Fibroblast of gingiva (primary cell): ENCODE results near the gene ADORA2A.
A peak's percentile ranks its signal among the peaks of the same experiment; 100 is the strongest.

Source experiments
- DNase-seq: peaks from one replicate; pipeline ENCODE4 v3.0.0-alpha.2; 2011; ENCODE audit warnings: low read depth

Gene ADORA2A

DNA sequence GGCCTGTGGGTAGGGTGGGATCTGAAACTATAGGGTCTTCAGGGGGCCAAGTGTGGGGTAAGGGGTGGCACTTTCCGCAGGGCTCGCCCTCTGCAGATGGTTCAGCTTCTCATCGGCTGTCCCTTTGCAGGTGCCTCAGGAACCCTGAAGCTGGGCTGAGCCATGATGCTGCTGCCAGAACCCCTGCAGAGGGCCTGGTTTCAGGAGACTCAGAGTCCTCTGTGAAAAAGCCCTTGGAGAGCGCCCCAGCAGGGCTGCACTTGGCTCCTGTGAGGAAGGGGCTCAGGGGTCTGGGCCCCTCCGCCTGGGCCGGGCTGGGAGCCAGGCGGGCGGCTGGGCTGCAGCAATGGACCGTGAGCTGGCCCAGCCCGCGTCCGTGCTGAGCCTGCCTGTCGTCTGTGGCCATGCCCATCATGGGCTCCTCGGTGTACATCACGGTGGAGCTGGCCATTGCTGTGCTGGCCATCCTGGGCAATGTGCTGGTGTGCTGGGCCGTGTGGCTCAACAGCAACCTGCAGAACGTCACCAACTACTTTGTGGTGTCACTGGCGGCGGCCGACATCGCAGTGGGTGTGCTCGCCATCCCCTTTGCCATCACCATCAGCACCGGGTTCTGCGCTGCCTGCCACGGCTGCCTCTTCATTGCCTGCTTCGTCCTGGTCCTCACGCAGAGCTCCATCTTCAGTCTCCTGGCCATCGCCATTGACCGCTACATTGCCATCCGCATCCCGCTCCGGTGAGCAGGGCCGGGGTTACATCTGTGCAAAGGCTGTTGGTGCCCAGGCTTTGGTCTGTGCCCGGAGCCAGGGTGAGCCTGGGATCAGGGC, 5.8 kb downstream of the ADORA2A start:
- DNase-seq: no peak

DNA sequence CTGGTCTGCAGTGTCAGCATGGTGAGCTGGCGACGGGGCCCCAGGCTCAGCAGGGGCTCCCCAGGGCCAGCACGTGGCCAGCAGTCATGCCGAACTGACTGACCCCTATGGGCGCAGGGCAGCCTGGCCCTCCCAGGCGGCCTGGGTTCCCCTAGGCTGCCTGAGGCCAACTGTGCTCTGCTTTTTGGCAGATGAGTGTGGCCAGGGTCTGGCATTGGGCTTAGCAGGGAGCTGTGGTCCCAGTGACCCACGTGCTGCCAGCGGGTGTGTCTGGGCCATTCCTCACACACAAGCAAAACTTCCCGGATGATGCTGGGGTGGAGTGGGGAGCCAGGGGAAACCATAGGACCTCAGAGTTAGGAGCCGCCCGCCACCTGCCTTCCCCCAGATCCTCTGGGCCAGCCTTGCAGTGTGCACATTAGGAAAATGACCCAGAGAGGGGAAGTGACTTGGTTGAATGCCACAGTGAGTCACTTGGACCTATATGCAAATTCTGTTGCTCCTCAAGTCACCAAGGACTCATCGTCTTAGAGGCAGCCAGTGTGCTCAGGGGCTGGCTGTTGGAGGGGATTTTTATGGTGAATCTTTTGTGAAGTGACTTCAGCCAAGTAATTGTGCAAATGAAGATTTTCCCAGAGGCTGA, 6.5 kb downstream of the ADORA2A start:
- peak; percentile 20 for DNase-seq

DNA sequence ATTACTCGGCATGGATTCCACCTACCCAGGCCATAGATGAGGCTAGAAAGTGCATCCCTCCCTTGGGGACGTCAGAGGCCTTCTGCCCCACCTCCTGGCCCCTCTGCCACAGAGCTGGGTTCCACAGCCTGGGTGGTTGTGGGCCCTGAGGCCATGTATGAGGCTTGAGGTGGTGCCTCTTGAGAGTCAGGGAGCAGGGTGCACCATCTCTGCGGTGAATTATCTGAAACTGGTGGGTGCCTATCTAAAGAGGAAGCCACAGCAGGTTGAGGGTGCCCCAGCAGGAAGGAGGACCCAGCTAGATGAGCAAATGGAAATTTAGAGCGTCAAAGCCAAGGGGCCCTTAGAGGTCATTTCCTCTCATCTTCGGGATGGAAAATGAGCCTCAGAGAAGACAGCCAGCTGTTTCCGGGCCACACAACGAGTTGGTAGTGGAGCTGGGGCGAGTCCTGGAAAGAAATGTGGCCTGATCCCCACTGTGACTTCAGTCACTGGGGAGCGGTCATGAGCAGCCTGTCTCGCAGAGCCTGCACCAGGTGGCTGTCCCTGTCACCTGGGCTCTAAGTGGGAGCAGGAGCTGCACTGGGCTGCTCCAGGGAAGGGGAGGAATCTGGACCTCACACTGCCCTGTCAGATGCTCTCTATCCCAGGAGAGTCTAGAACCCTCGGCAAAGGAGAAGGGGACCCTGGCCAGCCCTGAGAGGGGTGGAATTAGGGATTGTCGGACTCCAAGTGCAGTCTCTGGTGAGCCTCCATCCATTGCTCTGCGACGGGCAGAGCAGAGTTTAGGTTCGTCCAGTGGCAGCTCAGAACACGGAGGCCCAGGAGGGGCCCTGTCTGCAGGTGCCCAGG, 7.3 kb downstream of the ADORA2A start:
- no peak for DNase-seq

DNA sequence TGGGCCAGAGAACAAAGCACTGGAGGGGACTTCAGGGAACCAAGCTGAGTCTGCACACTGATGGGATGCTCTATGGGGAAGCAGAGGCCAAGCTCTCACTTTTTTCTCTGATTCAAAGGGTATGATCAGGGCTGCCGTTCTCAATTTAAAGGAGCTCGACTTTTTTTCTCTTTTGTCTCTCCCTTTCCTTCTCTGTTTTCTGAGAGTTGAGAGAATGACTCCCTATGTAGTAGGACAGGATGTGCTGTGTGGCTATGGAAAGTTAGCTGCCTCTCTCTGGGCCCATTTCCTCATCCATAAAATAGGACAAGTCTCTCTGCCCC, 7.9 kb downstream of the ADORA2A start:
- no peak for DNase-seq

DNA sequence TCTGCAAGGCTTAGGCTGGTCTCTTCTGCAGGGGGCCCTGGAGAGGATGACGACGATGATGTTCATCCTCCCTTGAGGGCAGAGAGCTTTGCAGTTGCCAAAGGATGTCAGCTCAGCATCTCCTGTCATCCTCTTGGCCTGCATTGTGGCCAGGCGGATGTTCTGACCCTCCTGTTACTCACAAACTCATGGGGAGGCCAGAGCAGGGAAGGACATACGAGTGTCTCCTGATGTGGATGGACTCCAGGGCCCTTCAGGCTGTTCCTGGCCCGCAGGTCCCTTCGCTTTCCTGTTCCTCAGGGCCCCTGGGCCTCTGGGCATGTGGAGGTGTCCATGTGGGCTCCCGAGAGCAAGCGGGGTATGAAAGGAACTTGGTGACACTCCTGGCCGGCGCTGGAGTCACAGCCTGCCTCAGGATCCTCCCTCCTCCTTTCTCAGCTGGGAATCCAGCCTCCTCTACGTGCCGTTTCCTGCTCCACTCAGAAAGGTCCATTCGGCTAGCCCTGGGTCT, 8.5 kb downstream of the ADORA2A start:
- DNase-seq: no peak

DNA sequence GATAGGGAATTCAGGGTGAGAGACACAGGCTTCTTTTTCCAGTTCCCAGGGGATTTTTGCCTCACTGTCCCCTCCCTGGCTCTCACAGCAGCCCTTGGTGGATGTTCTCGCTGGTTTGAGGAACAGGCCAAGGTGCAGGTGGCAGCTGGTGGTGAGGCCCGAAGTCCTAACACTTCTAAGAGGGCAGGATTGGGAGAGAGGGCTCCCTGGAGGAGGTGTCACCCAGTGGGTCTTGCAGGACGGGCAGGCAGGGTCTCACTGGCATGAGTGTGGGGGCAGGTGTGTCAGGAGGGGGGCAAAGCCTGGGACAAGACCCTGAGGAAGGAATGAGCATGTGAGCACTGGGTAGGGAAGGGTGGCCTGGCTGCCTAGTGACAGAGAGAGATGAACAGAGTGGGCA, 9.2 kb downstream of the ADORA2A start:
- no peak for DNase-seq

DNA sequence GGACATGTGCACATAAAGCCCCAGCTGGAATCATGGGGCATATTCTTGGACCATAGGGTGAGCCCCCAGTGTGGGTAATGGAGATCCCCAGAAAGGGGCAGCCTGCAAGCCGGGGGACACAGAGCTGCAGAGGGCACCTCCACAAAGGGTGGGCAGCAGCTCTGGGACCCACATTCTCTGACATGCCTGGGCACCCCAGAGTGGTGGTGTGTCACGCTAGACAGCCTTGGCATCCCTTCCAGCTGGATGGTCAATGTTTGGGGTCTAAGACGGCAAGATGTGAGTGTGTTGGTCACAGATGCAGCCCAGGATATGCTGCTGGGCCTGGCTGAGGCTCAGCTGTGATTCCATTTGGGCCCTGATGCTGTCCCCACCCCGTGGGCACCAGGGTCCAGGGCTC, 9.7 kb downstream of the ADORA2A start:
- no peak for DNase-seq

DNA sequence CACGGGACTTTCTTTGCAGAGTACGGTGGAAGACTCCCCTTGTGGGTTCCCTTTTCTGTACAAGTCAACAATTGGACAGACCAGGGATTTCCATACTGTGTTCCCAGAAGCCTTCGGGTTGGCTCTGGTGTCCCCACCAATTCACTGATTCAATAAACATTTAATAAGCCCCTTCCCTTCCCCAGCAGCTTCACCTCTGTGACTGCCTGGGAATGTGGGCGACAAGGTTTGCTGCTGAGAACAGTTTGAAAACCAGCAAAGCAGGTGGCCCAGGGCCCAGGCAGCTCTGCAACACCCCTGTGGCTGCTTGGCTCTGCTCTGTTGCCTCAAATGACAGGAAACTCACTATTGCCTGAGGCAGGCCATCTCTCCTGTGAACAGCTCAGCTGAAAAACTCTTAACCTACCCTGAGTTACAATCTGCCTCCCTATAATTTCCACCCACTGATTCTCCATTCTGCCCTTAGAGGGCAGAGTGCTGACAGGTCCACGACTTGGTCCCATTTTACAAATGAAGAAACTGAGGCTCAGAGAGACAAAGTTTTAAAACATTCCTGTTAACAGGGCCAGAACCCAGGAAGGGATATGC, 10.4 kb downstream of the ADORA2A start:
- DNase-seq: no peak

DNA sequence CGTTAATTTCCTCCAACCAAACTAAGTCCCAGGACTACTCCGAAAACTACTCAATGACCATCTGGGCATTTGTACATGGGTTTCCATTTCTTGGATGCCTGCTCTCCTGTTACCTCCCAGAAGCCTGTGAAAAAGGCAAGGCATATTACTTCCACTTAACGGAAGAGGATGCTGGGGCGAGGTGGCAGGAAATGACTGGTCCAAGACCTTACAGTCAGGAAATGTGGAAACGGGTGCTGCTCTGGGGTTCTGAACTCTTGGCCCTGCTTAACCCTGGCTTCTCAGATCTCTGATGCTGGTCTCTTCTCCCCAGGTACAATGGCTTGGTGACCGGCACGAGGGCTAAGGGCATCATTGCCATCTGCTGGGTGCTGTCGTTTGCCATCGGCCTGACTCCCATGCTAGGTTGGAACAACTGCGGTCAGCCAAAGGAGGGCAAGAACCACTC, 12.9 kb downstream of the ADORA2A start:
- DNase-seq: no peak

DNA sequence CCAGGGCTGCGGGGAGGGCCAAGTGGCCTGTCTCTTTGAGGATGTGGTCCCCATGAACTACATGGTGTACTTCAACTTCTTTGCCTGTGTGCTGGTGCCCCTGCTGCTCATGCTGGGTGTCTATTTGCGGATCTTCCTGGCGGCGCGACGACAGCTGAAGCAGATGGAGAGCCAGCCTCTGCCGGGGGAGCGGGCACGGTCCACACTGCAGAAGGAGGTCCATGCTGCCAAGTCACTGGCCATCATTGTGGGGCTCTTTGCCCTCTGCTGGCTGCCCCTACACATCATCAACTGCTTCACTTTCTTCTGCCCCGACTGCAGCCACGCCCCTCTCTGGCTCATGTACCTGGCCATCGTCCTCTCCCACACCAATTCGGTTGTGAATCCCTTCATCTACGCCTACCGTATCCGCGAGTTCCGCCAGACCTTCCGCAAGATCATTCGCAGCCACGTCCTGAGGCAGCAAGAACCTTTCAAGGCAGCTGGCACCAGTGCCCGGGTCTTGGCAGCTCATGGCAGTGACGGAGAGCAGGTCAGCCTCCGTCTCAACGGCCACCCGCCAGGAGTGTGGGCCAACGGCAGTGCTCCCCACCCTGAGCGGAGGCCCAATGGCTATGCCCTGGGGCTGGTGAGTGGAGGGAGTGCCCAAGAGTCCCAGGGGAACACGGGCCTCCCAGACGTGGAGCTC, 13.5 kb downstream of the ADORA2A start:
- no peak for DNase-seq

DNA sequence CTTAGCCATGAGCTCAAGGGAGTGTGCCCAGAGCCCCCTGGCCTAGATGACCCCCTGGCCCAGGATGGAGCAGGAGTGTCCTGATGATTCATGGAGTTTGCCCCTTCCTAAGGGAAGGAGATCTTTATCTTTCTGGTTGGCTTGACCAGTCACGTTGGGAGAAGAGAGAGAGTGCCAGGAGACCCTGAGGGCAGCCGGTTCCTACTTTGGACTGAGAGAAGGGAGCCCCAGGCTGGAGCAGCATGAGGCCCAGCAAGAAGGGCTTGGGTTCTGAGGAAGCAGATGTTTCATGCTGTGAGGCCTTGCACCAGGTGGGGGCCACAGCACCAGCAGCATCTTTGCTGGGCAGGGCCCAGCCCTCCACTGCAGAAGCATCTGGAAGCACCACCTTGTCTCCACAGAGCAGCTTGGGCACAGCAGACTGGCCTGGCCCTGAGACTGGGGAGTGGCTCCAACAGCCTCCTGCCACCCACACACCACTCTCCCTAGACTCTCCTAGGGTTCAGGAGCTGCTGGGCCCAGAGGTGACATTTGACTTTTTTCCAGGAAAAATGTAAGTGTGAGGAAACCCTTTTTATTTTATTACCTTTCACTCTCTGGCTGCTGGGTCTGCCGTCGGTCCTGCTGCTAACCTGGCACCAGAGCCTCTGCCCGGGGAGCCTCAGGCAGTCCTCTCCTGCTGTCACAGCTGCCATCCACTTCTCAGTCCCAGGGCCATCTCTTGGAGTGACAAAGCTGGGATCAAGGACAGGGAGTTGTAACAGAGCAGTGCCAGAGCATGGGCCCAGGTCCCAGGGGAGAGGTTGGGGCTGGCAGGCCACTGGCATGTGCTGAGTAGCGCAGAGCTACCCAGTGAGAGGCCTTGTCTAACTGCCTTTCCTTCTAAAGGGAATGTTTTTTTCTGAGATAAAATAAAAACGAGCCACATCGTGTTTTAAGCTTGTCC, 14.3 kb downstream of the ADORA2A start:
- no peak for DNase-seq

DNA sequence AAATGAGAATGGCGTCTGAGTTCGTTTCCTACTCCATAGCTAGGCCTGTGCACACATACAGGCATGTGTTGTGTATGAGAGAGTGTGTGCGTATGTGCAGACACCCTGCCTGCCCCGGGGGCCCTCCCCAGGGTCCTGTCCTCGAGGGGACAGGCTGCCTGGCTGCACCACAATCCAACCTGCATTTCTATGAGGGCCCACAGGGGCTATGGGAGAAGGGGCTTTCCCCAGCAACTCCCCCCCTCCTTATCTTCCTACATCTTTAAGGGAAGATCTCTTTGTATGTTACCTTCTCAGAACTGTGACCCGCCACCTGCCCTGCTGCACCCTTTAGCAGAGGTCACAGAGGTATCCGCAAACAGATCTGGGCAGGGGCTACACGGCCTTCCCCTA, 14.9 kb downstream of the ADORA2A start:
- no peak for DNase-seq

DNA sequence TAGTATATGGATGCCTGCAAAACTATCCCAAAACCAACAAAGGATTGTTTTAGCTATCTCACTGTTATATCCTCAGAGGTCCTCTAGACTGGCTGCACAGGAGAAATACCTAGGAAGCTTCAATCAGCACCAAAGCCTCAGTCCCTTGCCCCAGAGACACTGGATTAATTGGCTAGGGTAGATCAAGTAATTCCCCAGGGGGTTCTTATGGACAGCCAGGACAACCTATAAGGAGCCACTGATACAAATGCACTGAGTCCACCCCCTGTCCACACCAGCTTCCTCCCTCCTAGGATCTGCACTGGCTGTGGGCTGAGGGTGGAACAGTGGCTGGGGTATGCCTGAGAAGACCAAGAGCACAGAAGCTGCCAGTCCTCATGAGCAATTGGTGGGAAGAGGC, 16.3 kb downstream of the ADORA2A start:
- no peak for DNase-seq

DNA sequence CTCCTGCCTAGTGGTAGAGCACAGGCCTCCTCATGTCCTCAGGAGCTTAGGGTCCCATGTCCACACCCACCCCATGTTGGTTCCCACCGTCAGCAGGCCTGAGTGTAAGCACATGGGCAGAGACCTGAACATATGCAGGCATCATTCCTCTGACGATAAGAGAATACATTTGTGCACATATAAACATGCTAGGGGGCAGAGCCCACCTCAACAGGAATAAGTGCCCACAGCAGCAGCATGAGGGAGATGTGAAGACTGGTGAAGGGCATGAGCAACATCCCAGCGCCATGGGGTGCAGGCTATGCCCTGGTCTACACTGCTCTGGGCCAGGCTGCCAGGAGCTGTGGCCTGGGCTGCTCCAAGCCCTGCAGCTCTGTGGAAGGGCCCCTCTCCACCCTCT, 16.9 kb downstream of the ADORA2A start:
- no peak for DNase-seq

DNA sequence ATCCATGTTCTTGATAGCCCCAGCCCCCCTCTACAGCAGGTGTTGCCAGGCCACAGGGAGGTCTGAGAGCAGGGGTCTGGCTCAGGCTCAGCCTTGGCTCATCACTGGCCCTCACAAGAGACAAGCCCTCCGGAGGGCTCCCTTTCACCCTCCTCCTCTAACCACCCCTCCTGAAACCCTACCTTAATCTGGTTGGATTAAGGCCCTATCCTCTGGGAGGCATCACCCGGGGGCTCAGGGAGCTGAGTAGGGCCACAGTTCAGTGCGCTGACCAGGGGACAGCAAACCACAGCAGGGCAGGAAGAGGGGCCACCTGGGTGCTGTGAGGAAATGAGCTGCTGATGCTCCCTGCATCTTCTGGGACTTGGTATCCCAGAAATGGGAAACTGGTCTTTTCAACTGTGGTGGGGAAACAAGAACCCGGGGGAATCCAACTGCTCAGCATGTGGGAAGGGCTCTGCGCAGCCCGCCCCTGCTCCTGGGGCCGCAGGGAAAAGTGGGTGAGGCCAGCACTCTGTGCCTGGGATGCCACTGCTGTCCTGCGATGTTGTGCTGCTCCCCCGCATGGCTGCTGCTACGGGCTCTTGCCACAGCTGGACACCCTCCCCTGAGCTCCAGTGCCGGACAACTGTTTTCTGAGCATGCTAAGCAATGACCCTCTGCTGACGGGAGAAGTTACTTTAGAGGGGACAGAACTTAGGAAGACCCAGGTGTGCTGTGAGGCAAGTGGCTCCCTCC, 17.5 kb downstream of the ADORA2A start:
- DNase-seq: no peak

DNA sequence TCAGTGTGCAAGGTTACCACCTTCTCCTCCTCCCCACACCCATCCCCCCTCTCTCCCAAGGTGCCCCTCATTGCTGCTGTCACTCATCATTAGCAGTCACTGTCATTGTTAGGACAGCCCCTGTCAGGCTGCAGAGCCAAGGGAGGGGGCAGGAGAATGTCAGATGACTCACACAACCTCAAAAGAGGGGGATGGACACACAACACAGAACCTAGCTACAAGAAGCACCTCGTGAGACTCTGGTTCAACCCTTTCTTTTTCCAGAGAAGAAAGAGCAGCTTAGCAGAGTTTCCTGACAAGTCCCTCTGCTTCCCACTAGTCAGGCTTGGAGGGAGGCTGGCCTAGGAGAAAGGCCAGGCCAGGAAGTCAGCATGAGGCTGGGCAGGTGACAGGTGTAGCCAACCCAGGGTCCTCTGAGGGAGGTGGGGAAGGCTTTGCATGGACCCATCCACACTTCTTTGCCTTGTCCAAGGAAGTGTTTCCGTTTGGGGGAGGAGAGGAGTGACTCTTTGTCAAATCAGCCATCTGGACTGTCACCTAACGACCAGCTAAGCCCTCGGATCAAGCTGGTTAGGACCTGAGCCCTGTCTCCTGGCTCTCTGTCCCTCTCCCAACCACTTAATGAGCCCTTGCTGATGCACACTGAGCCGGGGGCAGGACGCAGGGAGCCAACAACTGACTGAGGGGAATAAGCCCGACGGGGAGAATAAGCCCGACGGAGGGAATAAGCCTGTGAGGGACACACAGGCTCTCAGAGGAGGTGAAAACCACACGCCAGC, 18.3 kb downstream of the ADORA2A start:
- DNase-seq: no peak

DNA sequence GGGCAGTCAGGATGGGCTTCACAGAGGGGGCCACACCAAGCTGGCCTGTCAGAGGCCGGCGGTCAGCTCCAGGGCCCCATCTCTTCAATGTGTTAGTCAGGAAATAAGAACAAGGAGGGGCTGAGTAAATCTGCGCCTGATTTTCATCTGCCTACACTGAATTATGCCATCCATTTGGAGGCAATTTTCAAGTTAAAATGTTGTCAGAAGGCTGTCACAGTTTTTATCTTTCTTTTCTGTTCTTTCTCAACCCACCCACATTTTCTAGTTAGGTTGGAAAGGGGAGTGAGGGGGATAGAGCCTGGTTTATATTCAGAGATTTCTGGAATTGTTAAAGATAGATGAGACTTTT, 18.8 kb downstream of the ADORA2A start:
- no peak for DNase-seq

DNA sequence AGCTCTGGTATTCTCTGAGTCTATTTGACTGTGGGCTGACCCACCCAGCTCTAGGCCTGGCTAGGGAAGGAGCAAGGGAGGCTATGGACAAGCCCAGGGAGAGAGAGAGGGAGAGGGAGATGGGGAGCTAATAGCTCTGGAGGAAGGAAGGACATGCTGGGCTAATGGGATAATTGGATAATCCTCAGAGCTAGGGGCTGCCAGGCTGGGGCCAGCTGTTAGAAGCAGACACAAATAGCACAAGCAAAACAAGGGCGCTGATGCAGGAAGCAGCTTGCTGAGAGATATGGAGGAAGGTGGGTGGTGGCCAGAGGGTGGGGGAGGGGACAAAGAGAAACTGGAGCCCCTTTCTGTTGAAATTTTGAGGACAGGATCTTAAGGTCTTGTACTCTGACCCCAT, 23.2 kb downstream of the ADORA2A start:
- no peak for DNase-seq

DNA sequence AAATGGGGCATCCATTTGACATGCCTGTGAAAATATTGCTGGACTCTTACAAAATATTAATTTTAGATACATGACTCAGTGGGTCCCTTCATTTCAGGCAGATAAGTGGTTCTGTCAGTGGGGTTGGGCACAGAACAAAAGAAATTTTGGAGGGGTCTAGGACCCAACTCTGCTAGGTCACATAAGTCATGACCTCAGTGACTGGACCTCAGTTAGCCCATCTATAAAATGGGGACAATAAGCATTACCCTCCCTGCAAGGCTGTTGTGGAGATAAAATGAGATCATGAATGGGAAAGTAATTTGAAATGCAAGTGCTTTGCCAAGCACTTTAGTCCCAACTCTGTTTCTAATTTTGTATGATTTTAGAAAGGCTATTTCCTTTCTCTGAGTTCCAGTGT, 23.8 kb downstream of the ADORA2A start:
- no peak for DNase-seq
